Measurements from ENCODE around the gene KCNJ5.

Gene KCNJ5

DNA sequence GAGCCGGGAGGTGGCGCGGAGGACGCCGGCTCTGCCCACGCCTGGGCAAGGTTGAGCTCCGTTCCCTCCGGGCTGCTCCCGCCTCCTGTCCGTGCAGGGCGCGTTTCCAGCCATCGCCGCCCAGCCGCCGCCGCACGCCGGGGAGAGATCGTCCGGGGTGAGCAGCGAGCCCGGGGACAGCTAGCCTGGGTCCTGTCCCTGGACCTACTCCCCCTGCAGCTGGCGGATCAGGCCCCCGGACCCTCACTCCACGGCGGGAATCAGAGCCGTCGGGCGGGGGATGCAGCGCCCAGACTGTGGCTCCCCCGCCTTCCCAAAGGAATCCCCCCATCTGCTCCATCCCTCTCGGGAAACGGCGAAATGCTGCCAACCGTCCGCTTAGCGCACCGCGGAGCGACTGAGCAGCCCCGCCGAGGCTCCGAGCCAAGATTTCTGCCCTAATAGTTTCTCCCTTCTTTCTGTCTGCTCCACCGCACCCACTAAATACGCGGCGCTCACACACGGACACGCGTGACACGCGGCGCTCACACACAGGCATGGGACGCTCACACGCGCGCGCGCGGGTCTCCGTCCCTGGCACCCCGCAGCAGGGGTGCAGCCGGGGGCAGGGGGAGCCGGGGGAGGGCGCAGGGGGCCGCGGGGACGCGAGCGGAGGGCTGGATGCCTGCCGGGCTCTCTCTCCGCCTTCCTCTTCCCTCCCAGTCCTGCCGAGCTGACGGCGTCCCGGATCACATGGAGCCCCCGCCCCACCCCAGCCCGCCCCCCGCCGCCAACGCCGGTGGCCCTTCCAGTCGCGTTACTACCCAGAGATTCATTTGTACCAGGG is at the start of gene KCNJ5:
KCNJ5 (plus strand) TSS at position 814 of the 826 bp plus-strand sequence. CDS start 19,918 bp downstream, outside the sequence.
- DNase-seq (ENCODE audit: low read depth in 2 of 2) = no peak

- DNase-seq (ENCODE audit: low read depth in 2 of 2) = no peak
Observed at GRCh38 chr11:128841461-128842072, 49.6 kb upstream of the KCNJ5 start.

DNA sequence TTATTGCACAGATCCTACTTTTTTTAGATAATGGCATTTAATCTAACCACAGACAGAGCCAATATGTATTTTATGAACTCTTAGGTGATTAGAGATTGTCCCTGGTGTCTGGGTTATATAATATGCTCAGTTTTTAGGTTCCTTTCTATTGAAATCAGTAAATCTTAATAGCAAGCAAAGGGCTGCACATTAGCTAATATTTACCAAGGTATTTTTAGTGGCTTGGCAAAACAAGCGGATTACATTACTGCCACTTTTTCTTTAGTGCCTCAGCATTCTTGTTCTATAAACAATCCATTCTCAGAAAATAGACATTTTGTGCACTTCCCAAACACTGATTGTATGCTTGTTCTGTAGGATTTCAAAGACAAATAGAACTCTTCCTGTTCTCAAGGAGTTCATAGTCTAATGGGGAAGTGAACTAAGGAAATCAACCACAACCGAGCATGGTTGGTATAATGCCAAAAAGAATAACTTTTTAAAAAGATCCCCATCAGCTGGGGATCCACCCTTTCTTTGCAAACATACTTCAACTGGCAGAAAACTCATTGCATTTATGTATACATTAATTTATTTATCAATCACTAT is 47.9 kb upstream of the KCNJ5 start:
- DNase-seq (ENCODE audit: low read depth in 2 of 2) = no peak

DNA sequence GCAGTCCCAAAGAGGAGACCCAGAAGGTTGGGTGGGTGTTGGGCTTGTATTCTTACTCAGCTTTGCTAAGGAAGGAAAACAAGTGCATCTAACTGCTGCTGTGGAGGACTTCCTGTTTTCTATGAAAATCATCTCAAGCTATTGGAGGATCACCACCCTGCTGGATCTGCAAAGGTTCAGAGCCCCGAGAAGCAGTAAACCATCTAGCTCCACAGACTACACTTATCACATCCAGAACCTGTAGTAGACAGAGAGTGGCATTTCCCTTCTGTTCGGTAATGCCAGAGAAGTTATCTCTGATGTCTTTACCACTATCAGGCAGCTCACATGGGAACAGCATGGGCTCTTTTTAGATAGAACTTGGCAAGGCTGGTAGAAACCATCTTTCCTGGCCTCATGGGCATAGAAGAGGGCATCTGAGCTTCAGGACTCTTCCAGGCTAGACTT is 45.8 kb upstream of the KCNJ5 start:
- no peak for DNase-seq (ENCODE audit: low read depth in 2 of 2)

GRCh38 chr11:128846985-128847384 is 44.2 kb upstream of the KCNJ5 start:
- no peak for DNase-seq (ENCODE audit: low read depth in 2 of 2)

DNA sequence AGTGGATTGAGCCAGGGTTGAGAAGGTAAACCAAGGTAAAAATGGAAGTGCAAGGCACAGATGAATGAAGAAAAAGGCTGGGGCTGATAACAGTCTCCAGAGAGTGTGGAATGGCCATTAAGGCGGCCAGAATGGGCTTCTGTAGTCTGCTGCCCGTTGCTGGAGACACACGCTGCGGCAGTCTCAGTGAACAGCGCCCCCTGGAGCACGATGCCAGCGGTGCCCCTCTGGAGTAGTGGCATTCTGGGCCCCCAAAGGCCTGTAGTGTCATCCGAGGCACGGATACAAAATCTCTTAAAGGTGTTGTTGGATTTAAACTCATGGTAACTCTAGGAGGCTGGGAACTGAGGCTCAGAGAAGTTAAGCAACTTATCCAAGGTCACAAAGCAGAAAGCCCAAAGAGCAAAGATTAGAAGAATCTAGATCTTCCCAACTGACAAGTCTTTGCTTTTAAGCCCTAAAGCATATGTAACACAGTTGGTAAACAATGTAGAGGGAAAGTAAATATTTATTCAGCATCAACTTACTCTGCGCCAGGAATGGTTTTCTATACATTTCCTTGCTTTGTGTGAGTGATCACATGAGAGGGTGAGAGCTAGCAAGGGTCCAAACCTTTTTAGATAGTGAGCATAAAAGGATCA is 42.2 kb upstream of the KCNJ5 start:
- DNase-seq (ENCODE audit: low read depth in 2 of 2) = peak; percentile 60 to 72

- DNase-seq (ENCODE audit: low read depth in 2 of 2) = no peak
Observed at GRCh38 chr11:128852327-128853023, 38.7 kb upstream of the KCNJ5 start.

- no peak for DNase-seq (ENCODE audit: low read depth in 2 of 2)
Observed at GRCh38 chr11:128853559-128853958, 37.6 kb upstream of the KCNJ5 start.

DNA sequence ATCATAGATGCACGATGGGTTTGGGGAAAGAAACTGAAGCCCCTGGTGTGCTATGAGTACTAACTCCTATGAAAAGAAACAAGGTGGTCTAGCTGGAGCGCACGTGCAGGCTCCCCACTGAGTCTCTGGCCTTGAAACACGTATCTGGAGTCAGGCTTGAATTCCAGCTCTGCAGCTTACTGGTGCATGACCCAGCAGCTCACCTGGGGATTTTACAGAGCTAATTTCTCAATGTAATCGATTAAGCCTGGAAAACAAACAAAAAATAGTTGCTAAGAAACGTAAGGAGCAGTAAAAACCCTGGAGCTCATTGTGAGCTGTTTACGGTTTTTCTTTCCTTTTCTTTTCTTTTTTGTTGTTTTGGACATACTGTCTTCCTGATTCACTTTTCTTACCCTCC is 36.3 kb upstream of the KCNJ5 start:
- DNase-seq (ENCODE audit: low read depth in 2 of 2) = no peak

- DNase-seq (ENCODE audit: low read depth in 2 of 2) = no peak
Observed at GRCh38 chr11:128856241-128856640, 34.9 kb upstream of the KCNJ5 start.

DNA sequence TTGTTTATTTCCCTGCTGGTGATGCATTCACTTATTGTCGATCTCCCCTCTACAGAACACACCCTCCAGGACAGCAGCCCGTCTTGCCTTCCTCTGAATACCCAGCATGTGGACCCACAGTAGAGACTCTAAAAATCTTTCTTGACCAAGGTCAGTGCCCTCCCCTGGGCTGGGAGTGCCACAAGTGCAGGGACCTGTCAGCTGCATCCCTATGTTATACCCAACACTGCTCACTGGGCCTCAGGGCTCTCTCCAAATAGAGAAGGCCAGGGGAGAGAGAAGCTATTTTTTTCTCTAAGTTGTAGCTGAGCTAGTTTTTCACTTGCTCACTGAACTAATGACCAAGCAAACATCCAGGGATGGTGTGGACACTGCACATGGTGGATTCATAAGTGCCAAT is 33.8 kb upstream of the KCNJ5 start:
- no peak for DNase-seq (ENCODE audit: low read depth in 2 of 2)

GRCh38 chr11:128859563-128860441 is 31.4 kb upstream of the KCNJ5 start:
- DNase-seq (ENCODE audit: low read depth in 2 of 2) = peak; percentile 73 to 74

DNA sequence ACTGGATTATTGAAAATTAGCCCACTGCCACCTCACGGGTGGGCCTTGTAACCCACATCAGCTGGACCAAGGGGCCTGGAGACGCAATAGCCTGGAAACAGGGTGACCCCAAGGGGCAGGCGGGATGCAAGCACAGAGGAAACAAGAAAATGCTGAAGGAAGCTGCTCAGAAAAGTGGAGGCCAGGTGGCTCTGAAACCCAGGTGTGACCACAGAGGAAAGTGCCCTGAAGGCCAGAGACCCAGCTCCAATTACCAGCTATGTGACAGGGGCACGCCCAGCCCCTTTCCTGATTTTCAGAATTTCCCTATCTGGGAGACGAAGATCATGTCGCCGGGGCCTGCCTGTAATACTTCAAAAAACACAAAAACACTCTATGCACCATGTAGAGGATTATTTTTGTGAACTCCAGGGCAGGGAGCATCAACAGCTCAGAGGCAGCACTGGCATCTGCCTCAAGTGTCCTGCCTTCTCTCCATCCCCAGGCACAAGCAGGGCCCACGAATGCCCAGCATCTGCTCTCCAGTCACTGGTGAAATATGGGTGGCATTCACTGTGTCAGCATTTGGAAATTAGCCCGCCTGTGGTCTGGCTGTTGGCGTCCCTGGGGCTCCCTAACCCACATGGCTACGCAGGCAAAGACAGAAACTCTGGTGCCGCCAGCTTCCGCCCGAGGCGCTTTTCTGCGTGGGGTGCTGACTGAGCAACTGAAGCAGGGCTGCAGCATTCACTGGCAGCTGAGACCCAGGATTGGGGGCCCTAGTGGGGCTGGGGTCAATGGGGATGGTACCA is 30.4 kb upstream of the KCNJ5 start:
- no peak for DNase-seq (ENCODE audit: low read depth in 2 of 2)

GRCh38 chr11:128862406-128862805 is 28.8 kb upstream of the KCNJ5 start:
- DNase-seq (ENCODE audit: low read depth in 2 of 2) = no peak

GRCh38 chr11:128862908-128863660 is 28.1 kb upstream of the KCNJ5 start:
- DNase-seq (ENCODE audit: low read depth in 2 of 2) = no peak

DNA sequence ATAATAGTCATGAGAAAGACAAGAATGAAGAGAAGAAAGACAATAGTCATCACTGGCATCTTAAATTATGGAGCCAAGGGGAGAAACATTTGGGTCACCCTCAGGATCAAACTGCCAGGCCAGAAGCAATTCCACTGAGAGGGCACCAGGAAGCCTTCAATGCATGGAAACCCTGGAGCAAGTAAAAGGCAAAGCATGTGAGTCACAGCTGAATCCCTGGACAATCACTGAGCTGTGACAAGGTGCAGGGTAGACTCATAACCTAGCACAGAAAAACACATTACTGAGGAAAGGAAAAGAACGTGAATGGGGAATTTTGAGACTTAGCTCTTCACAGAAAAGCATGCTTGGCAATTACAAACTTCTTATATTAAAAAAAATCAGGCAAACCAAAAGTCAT is 25.7 kb upstream of the KCNJ5 start:
- no peak for DNase-seq (ENCODE audit: low read depth in 2 of 2)

DNA sequence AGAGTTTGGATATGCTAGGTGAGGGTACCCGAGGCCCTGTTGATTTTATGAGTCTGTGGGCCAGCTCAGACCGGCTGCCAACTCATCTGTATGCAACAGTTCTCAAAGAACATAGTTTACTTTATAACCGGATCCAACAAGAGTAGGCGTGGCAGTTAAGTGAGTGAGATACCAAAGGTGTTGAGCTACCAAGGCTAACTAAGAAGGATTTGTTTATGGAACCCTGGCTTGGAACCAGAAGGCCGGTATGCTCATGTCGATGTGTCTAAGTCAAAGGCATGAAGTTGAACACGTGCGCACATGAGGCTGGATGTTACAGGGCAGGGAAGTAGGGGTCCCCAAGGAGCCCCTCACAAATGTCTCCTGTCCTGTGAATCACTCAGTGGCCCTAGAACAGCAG is 23.9 kb upstream of the KCNJ5 start, which contains the start of gene KCNJ1:
KCNJ1 (minus strand) TSS at position 20 of the 400 bp plus-strand sequence. CDS start 27,053 bp downstream, outside the sequence.
- no peak for DNase-seq (ENCODE audit: low read depth in 2 of 2)

GRCh38 chr11:128868841-128869671 is 22.1 kb upstream of the KCNJ5 start:
- no peak for DNase-seq (ENCODE audit: low read depth in 2 of 2)

Measured in stimulated activated CD4-positive, alpha-beta T cell treated with anti-CD3 and anti-CD28 coated beads, Interleukin-4, amount 100 ng/mL, for 48 hours (primary cell).